T-helper 1 cell (primary cell): Measurements from ENCODE around the gene PLA2G12A.
"Not testable (repeated sequence)": the region's sequence is repeated elsewhere in the genome, so short reads cannot be mapped to it uniquely, and the experiment has no call there.

ENCODE experiments used
- DNase-seq, 5 donors: peaks; one replicate each; pipeline ENCODE4 v3.0.0-alpha.2; 2012 to 2020

The PLA2G12A gene

GRCh38 chr4:109728385-109728784 is 1.5 kb downstream of the PLA2G12A start:
- no peak for DNase-seq

- no peak for DNase-seq
Measured at GRCh38 chr4:109723110-109723509, 6.8 kb downstream of the PLA2G12A start.

- DNase-seq, result no peak
Measured at GRCh38 chr4:109722357-109722756, 7.5 kb downstream of the PLA2G12A start.

- DNase-seq, result no peak
Measured at GRCh38 chr4:109721033-109721432, 8.8 kb downstream of the PLA2G12A start.

DNA sequence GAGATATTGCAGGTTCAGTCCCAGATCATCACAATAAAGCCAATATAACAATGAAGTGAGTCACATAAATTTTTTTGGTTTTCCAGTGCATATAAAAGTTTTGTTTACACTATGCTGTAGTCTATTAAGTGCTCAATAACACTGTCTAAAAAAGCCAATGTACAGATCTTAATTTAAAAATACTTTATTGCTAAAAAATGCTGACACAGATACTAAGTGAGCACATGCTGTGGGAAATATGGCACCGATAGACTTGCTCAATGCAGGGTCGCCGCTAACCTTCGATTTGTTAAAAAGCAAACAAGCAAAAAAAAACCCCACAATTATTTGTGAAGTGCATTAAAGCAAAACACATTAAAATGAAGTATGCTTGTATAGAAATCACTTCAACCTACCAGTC is 10.3 kb downstream of the PLA2G12A start:
- no peak for DNase-seq

DNA sequence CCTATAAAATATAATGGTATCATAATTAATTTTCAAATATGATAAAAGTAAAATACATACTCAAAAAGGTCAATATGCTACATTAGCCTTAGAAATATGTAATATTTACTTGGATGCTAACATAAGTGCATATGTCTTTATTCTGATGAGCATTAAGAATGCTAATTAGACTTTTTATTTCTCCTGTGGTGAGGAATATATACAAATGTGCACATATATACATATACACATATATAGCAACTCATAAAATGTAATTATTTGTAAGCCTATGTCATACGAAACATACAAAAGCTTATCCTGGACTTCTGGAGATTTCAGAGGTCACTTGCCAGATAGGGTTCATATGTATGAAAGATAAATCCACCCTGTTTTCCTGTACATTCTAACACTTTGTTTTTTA is 11.1 kb downstream of the PLA2G12A start:
- DNase-seq, result no peak

- no peak for DNase-seq
Measured at GRCh38 chr4:109713500-109713899, 16.4 kb downstream of the PLA2G12A start.

GRCh38 chr4:109708990-109709389 is 20.9 kb downstream of the PLA2G12A start:
- DNase-seq, result no peak

GRCh38 chr4:109708435-109708834 is 21.4 kb downstream of the PLA2G12A start:
- DNase-seq, result no peak

GRCh38 chr4:109703664-109704361 is 26.1 kb downstream of the PLA2G12A start:
- DNase-seq, result no peak

DNA sequence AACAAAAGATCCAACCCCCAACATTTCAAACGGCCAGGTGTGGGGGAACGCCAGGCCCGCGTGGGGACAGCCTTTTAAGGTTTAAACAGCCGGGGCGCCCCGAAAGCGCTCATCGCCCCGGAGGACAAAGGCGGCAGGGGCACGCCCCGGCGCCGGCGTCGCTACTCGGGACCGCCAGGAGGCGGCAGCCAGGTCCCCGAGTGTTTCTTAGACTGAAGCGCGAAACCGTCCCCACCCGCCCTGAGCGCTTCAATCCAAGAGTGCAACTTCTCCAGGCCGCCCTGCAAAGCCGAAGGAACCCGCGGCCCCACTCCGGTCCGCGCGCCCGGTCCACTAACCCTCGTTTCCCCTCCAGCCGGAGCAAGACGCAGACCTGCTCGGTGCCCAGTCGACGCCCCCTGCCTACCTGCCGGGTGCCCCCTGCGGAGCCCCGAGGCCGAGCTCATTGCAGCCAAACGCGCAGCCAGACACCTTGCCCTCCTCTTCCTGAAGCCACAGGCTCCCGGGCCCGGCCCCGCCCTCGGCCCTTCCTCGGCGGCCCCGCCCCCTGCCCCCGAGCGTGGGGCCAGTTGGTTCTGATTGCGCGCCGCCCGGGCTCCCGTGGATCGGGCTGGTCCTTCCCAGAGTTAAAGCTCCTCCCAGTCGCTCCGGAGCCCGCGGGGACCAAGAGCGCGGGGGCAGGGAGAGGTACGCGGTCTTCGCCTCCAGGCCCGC is 26.8 kb downstream of the PLA2G12A start, which contains the start of gene CASP6:
CASP6 (minus strand) TSS at position 496 of the 714 bp plus-strand sequence; CDS start at position 446, 50 bp downstream.
- peak; percentile 58 to 82 (median 66) for DNase-seq

GRCh38 chr4:109701566-109702410 is 28.1 kb downstream of the PLA2G12A start:
- no peak for DNase-seq

DNA sequence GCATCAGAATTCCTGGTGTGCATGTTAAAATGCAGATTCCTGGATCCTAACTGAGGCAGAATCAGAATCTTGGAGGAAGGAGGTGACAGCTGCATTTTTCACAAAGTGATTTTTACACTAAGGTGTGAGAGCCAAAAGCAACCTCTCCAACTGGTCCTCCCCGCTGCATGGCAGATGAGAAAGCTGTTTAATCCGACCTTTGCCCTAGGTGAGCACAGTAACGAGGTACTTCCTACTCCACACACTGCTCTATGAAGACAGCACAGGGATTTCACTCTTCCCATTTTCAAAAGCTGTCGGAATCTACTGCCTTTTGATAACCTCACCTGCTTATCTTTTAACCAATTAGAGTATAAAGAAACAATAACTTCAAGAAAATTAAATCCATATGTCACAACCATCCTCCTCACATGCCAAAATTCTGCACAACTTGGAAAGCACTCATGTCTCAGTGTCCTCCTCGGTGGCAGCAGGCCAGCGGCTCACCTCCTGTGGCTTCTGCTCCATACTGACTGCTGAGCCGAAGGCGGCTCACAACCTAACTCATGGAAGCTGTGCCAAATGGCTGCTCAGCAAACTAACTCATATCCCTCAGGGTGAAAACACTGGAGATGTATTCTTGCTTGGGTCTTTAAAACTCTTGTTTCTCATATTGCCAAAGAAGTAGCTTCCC is 30.2 kb downstream of the PLA2G12A start:
- no peak for DNase-seq

DNA sequence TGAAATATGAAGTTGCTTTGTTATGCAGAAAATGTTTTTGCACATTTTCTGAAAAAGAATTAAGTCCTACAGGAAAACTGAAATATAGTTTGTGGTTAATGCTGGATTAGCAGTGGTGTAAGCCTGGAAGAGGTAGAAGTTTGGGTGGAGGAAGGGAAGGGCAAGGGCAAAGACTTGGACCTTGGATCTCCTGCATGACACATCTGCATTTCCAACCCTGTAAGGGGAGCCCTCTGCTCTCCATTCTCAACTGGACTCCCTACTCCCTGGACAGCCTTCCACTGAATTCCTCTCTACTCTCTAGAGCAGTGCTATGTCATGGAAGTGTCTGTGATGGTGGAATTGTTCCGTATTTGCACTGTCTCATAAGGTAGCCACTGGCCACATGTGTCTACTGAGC is 31.2 kb downstream of the PLA2G12A start:
- DNase-seq, result no peak

DNA sequence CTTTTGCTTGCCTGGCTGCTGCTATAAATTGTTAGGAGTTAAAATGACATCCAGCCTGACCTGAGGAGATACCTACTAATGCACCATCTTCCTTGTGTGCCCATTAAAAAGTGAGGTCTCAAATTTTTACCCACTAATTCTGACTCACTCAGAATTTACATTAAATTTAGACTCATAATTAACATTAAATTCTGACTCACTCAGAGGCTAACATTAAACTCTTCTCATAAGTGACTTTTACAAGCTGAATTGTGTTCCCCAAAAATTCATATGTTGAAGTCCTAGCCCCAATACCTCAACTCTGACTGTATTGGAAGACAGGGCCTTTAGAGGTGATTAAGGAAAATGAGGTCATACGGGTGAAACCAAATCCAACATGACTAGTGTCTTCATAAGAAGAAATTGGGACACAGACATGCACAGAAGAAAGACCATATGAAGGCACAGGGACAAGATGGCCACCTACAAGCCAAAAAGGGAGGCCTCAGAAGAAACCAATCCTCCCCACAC is 38.4 kb downstream of the PLA2G12A start:
- DNase-seq, result no peak

GRCh38 chr4:109690690-109691410 is 39.0 kb downstream of the PLA2G12A start:
- DNase-seq, result peak in 1 of 5 donors; percentile 53

DNA sequence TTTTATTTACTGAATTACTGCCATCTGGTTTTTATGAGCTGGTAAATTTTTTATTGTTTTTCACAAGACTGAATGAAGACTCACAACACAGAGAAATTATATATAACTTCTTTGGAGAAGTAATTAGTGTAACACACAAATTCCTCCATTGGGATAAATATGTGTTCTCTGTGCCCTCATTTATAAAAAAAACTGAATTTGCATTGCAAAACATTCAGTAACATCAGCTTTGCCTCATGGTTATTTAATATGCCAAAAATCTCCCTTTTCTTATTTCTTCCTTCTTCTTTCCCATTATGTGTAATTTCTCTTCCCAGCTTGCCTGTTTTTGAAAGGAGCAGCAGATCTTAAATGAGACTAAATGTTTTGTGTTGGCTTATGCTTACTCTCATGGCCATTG is 45.1 kb downstream of the PLA2G12A start:
- no peak for DNase-seq

DNA sequence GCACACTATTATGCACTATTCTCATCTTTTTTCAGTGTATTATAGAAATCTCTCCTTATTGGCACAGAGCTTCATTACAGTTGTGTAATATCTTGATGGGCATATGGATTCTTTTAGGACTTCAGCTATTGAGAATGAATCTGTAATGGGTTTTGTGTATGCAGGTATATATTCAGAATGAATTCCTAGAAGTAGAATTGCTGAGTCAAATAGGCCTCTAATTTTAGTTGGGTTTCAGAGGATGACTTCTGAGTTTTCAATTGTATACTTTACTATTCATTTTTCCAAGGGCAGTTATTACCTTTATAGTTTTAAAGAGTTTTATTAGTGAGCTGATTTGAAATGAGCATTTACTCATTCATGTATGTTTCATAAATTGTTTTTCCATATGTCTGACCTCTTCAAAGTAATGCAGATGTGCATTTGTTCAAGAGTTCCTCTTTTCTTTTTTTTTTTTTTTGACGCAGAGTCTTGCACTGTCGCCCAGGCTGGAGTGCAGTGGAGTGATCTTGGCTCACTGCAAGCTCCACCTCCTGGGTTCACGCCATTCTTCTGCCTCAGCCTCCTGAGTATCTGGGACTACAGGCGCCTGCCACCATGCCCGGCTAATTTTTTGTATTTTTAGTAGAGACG is 46.1 kb downstream of the PLA2G12A start:
- DNase-seq, result no peak

GRCh38 chr4:109682875-109683274 is 47.0 kb downstream of the PLA2G12A start:
- no peak for DNase-seq

DNA sequence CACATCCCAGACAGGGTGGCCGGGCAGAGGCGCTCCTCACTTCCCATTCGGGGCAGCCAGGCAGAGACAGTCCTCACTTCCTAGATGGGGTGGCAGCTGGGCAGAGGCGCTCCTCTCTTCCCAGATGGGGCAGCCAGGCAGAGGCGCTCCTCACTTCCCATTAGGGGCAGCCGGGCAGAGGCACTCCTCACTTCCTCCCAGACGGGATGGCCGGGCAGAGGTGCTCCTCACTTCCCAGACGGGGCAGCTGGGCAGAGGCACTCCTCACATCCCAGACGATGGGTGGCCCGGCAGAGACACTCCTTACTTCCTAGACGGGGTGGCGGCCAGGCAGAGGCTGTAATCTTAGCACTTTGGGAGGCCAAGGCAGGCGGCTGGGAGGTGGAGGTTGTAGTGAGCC is 50.9 kb downstream of the PLA2G12A start:
- not testable (repeated sequence) for DNase-seq

GRCh38 chr4:109678472-109678871 is 51.4 kb downstream of the PLA2G12A start:
- not testable (repeated sequence) for DNase-seq
